Activated T-cell treated with anti-CD3 and anti-CD28 coated beads, Interleukin-2, amount 50 U/mL, for 72 hours (primary cell): Measurements from ENCODE around the gene ATP5PO. TPM values are rescaled to one million over a fixed set of nuclear protein-coding genes. Genes with fewer than 3 reads are reported as not detected.
"Not testable (repeated sequence)": the region's sequence is repeated elsewhere in the genome, so short reads cannot be mapped to it uniquely, and the experiment has no call there.

Experiments
- ATAC-seq, 2 donors: fragments of 150-1000 bp; cut with Tn5 transposase; replicated peaks in 1 of 2; 2 replicates each; pipeline ENCODE4 v1.10.0; 2021; ENCODE audit warnings: moderate library complexity in 2 of 2, mild to moderate bottlenecking in 1 of 2
- DNase-seq, 2 donors: peaks; one replicate each; pipeline ENCODE4 v3.0.0; 2021 to 2022; ENCODE audit warnings: mixed read lengths in 1 of 2
- H3K27ac Mint-ChIP-seq: one replicate; pipeline ENCODE4 v1.8.0; 2022; ENCODE audit warnings: mild to moderate bottlenecking, moderate library complexity, mixed read lengths
- H3K27me3 Mint-ChIP-seq: one replicate; pipeline ENCODE4 v1.8.0; 2022; ENCODE audit warnings: low read depth, mixed read lengths
- H3K36me3 Mint-ChIP-seq, 2 donors: one replicate each; pipeline ENCODE4 v1.8.0; 2022; ENCODE audit warnings: mixed read lengths in 2 of 2, mild to moderate bottlenecking in 1 of 2; ENCODE audit not compliant: insufficient read depth in 2 of 2
- H3K4me1 Mint-ChIP-seq: one replicate; pipeline ENCODE4 v1.8.0; 2022; ENCODE audit warnings: low read depth, mixed read lengths
- H3K4me3 Mint-ChIP-seq, 2 donors: one replicate each; pipeline ENCODE4 v1.8.0; 2022; ENCODE audit warnings: mild to moderate bottlenecking in 2 of 2, mixed read lengths in 2 of 2, moderate library complexity in 2 of 2
- H3K9me3 Mint-ChIP-seq, 2 donors: one replicate each; pipeline ENCODE4 v1.8.0; 2022; ENCODE audit warnings: mixed read lengths in 2 of 2
- total RNA-seq, 2 donors: library from RNA; stranded (reverse); gene quantifications; one replicate each; pipeline ENCODE4 v1.2.3, GENCODE V29; 2022

ATP5PO gene
- total RNA-seq, 2 donors from 2014 or later, result 217 to 230 TPM

- H3K36me3 Mint-ChIP-seq, result no peaks in the 10 kb centered on the region
- peaks cover 4% of the 10 kb centered on the region for H3K4me1 Mint-ChIP-seq
- H3K27ac Mint-ChIP-seq, result no peak overlapping the region
- H3K9me3 Mint-ChIP-seq, result no peaks in the 10 kb centered on the region
- no peaks in the 10 kb centered on the region for H3K27me3 Mint-ChIP-seq
- DNase-seq (no peak), ATAC-seq (no peak)
- H3K4me3 Mint-ChIP-seq, result no peak overlapping the region
Observed at GRCh38 chr21:33866826-33867225, 48.8 kb downstream of the ATP5PO start.

GRCh38 chr21:33865996-33866575, 49.5 kb downstream of the ATP5PO start:
- H3K4me1 Mint-ChIP-seq, result peaks cover 4% of the 10 kb centered on the region
- ATAC-seq (no peak), DNase-seq (no peak)
- H3K27ac Mint-ChIP-seq, result no peak overlapping the region
- no peaks in the 10 kb centered on the region for H3K36me3 Mint-ChIP-seq
- no peak overlapping the region for H3K4me3 Mint-ChIP-seq
- H3K9me3 Mint-ChIP-seq, result no peaks in the 10 kb centered on the region
- no peaks in the 10 kb centered on the region for H3K27me3 Mint-ChIP-seq

- Mint-ChIP-seq H3K9me3 (no peaks in the 10 kb centered on the region), H3K4me3 (no peak overlapping the region), H3K36me3 (no peaks in the 10 kb centered on the region), H3K27me3 (no peaks in the 10 kb centered on the region), H3K4me1 (peaks cover 3% of the 10 kb centered on the region), H3K27ac (no peak overlapping the region)
- no peak for DNase-seq
- ATAC-seq, result no peak
Observed at GRCh38 chr21:33865176-33865575, 50.4 kb downstream of the ATP5PO start.

GRCh38 chr21:33864150-33864549, 51.5 kb downstream of the ATP5PO start:
- no peaks in the 10 kb centered on the region for H3K9me3 Mint-ChIP-seq
- H3K4me1 Mint-ChIP-seq, result no peaks in the 10 kb centered on the region
- H3K27ac Mint-ChIP-seq, result no peak overlapping the region
- no peak for ATAC-seq
- H3K27me3 Mint-ChIP-seq, result no peaks in the 10 kb centered on the region
- H3K36me3 Mint-ChIP-seq, result no peaks in the 10 kb centered on the region
- H3K4me3 Mint-ChIP-seq, result no peak overlapping the region
- DNase-seq, result no peak

GRCh38 chr21:33863191-33863590, 52.4 kb downstream of the ATP5PO start:
- not testable (repeated sequence) for ATAC-seq, H3K4me3 Mint-ChIP-seq, DNase-seq, H3K27me3 Mint-ChIP-seq, H3K4me1 Mint-ChIP-seq, H3K36me3 Mint-ChIP-seq, H3K27ac Mint-ChIP-seq, H3K9me3 Mint-ChIP-seq

GRCh38 chr21:33861125-33861524, 54.5 kb downstream of the ATP5PO start:
- no peak overlapping the region for H3K4me3 Mint-ChIP-seq
- H3K27me3 Mint-ChIP-seq, result no peaks in the 10 kb centered on the region
- no peak overlapping the region for H3K27ac Mint-ChIP-seq
- no peaks in the 10 kb centered on the region for H3K4me1 Mint-ChIP-seq
- no peaks in the 10 kb centered on the region for H3K9me3 Mint-ChIP-seq
- DNase-seq, result no peak
- no peak for ATAC-seq
- no peaks in the 10 kb centered on the region for H3K36me3 Mint-ChIP-seq

- DNase-seq (no peak), ATAC-seq (no peak)
- Mint-ChIP-seq H3K4me3 (no peak overlapping the region), H3K27me3 (no peaks in the 10 kb centered on the region), H3K36me3 (no peaks in the 10 kb centered on the region), H3K27ac (no peak overlapping the region), H3K4me1 (no peaks in the 10 kb centered on the region), H3K9me3 (no peaks in the 10 kb centered on the region)
Observed at GRCh38 chr21:33860332-33860879, 55.2 kb downstream of the ATP5PO start.

GRCh38 chr21:33859373-33860102, 56.1 kb downstream of the ATP5PO start:
- H3K27me3 Mint-ChIP-seq, result no peaks in the 10 kb centered on the region
- H3K9me3 Mint-ChIP-seq, result no peaks in the 10 kb centered on the region
- DNase-seq (no peak), ATAC-seq (no peak)
- no peak overlapping the region for H3K4me3 Mint-ChIP-seq
- no peaks in the 10 kb centered on the region for H3K36me3 Mint-ChIP-seq
- H3K27ac Mint-ChIP-seq, result no peak overlapping the region
- no peaks in the 10 kb centered on the region for H3K4me1 Mint-ChIP-seq

GRCh38 chr21:33858667-33859372, 56.8 kb downstream of the ATP5PO start:
- no peaks in the 10 kb centered on the region for H3K9me3 Mint-ChIP-seq

GRCh38 chr21:33857846-33858666, 57.5 kb downstream of the ATP5PO start:
- Mint-ChIP-seq H3K4me3 (no peak overlapping the region), H3K9me3 (no peaks in the 10 kb centered on the region), H3K27ac (no peak overlapping the region), H3K27me3 (no peaks in the 10 kb centered on the region), H3K36me3 (no peaks in the 10 kb centered on the region), H3K4me1 (no peaks in the 10 kb centered on the region)
- DNase-seq (no peak), ATAC-seq (no peak)

More at GRCh38 chr21:33858667-33859372, 56.8 kb downstream of the ATP5PO start:
- Mint-ChIP-seq H3K4me3 (no peak overlapping the region), H3K4me1 (no peaks in the 10 kb centered on the region), H3K27ac (no peak overlapping the region), H3K36me3 (no peaks in the 10 kb centered on the region), H3K27me3 (no peaks in the 10 kb centered on the region)
- DNase-seq (no peak), ATAC-seq (no peak)

- Mint-ChIP-seq H3K9me3 (no peaks in the 10 kb centered on the region), H3K36me3 (no peaks in the 10 kb centered on the region), H3K4me3 (no peak overlapping the region), H3K27me3 (no peaks in the 10 kb centered on the region), H3K4me1 (no peaks in the 10 kb centered on the region), H3K27ac (no peak overlapping the region)
- ATAC-seq (no peak), DNase-seq (no peak)
Observed at GRCh38 chr21:33856893-33857527, 58.6 kb downstream of the ATP5PO start.

- no peak for ATAC-seq
- Mint-ChIP-seq H3K27ac (no peak overlapping the region), H3K27me3 (no peaks in the 10 kb centered on the region), H3K9me3 (no peaks in the 10 kb centered on the region), H3K4me1 (no peaks in the 10 kb centered on the region), H3K4me3 (no peak overlapping the region), H3K36me3 (no peaks in the 10 kb centered on the region)
- no peak for DNase-seq
Observed at GRCh38 chr21:33855190-33855589, 60.4 kb downstream of the ATP5PO start.
